GM19023 (cell line): ENCODE results near the gene PPARA.

Experiments
- ATAC-seq: cut with Tn5 transposase; IDR thresholded peaks from one replicate; pipeline ENCODE4 v1.9.1; 2021; ENCODE audit warnings: mild to moderate bottlenecking, moderate library complexity; ENCODE audit not compliant: unreplicated experiment

The PPARA gene

GRCh38 chr22:46150034-46150654 lies at the start of gene PPARA:
TSS of gene PPARA (plus strand) at chr22:46150526. CDS start at chr22:46198384, 47,858 bp downstream.
- peak; percentile 71 for ATAC-seq

- ATAC-seq, result no peak
Measured at GRCh38 chr22:46102159-46102558, 48.2 kb upstream of the PPARA start.

- no peak for ATAC-seq
Measured at GRCh38 chr22:46102752-46103151, 47.6 kb upstream of the PPARA start.

- ATAC-seq, result no peak
Measured at GRCh38 chr22:46103181-46103580, 47.1 kb upstream of the PPARA start.

- ATAC-seq, result no peak
Measured at GRCh38 chr22:46103664-46104063, 46.7 kb upstream of the PPARA start.

GRCh38 chr22:46104170-46104880 lies 46.0 kb upstream of the PPARA start:
- no peak for ATAC-seq

GRCh38 chr22:46104881-46105493 lies 45.3 kb upstream of the PPARA start:
- no peak for ATAC-seq

GRCh38 chr22:46105494-46106278 lies 44.6 kb upstream of the PPARA start:
- ATAC-seq, result no peak

- ATAC-seq, result no peak
Measured at GRCh38 chr22:46106279-46107022, 43.9 kb upstream of the PPARA start.

GRCh38 chr22:46107089-46107664 lies 43.1 kb upstream of the PPARA start:
- ATAC-seq, result no peak

GRCh38 chr22:46107753-46108563 lies 42.4 kb upstream of the PPARA start:
- no peak for ATAC-seq

- no peak for ATAC-seq
Measured at GRCh38 chr22:46108564-46109473, 41.5 kb upstream of the PPARA start.

- no peak for ATAC-seq
Measured at GRCh38 chr22:46109474-46110003, 40.8 kb upstream of the PPARA start.

- no peak for ATAC-seq
Measured at GRCh38 chr22:46110215-46110614, 40.1 kb upstream of the PPARA start.

GRCh38 chr22:46111645-46112306 lies 38.5 kb upstream of the PPARA start:
- no peak for ATAC-seq

GRCh38 chr22:46112405-46112804 lies 37.9 kb upstream of the PPARA start:
- ATAC-seq, result no peak

GRCh38 chr22:46113110-46113909 lies 37.0 kb upstream of the PPARA start:
- ATAC-seq, result no peak
